ENCODE measurements around the gene ZC2HC1C.
A peak's percentile ranks its signal among the peaks of the same experiment; 100 is the strongest.

The ZC2HC1C gene

DNA sequence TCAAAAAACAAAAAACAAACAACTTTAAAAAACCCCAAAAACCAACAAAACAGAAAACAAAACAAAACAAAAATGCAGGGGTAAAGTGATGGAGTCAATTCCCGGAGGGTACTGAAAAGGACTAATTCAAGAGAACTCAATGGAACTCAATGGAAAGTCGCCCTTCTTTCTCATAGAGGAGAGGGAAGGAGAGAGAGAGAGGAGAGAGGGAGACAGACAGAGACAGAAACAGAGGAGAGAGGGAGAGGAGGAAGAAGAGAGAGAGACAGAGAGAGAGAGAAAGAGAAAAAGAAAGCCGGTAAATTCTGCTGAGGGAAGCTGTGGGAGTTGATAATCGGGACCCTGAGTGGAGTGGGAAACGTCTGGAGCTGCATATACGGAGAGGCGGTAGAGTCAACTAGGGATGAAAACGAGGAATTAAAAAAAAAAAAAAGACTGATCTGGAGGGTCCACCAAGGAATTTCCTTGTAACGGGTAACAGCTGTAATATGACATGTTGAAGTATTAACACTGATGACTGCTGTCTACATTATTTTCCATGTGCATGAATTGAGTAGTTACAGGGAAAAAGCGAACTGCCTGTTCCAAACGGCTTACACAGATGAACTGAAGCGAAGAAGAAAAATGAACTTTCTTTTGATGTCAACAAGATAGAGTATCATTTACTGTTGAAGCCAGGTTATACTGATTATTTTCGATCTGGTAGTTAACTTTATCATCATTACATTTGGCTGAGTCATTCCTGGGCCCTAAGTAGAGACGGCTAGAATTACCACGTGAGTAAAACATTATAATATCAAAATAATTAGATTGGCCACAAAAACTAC, 934 bp upstream of the ZC2HC1C start:
- Mint-ChIP-seq H3K27me3 (no peaks in the 10 kb centered on the region), H3K4me1 (peaks cover 11% of the 10 kb centered on the region), H3K4me3 (no peak overlapping the region), H3K9me3 (no peaks in the 10 kb centered on the region), H3K36me3 (no peaks in the 10 kb centered on the region), H3K27ac (no peak overlapping the region)

DNA sequence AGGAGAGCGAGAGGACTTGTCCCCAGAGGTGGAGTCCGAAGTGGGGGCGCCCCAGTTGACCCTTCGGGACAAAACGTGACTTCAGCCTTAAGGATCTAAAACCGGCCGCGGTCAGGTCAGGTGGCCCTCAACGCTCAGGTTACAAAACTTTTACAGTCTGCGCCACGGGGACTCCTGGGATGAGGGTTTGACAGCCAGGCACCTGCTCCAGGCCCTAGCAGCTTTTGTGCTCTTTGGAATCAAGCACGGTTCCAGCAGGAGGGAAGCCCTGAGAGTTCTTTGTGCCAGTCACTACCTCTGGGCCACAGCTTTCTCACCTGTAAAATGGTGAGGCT, 337 bp downstream of the ZC2HC1C start:
- peak overlapping the region; percentile 35 for H3K27ac Mint-ChIP-seq
- H3K27me3 Mint-ChIP-seq: no peaks in the 10 kb centered on the region
- peak overlapping the region; percentile 52 for H3K4me3 Mint-ChIP-seq
- H3K4me1 Mint-ChIP-seq: peaks cover 3% of the 10 kb centered on the region
- H3K9me3 Mint-ChIP-seq: no peaks in the 10 kb centered on the region
- H3K36me3 Mint-ChIP-seq: no peaks in the 10 kb centered on the region

DNA sequence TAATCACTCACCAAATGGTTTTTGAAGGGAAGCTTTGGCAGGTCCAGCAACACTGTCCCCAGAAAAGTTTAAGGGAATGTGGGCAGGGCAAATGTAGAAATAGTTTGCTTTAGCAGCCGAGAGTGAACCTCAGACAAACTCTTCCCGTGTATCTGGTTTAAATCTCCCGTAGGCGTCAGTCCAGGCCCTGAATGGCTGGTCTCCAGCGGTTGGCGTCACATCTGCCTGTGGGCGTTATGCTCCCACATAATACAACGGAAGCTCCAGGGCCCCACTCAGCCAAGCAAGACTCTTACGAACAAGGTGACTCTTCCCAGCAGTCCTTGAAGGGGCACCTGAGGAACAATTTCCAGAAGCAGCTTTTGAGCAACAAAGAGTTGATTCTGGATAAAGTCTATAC, 942 bp downstream of the ZC2HC1C start:
- no peak overlapping the region for H3K27ac Mint-ChIP-seq
- no peak overlapping the region for H3K4me3 Mint-ChIP-seq
- no peaks in the 10 kb centered on the region for H3K36me3 Mint-ChIP-seq
- H3K9me3 Mint-ChIP-seq: no peaks in the 10 kb centered on the region
- H3K27me3 Mint-ChIP-seq: no peaks in the 10 kb centered on the region
- H3K4me1 Mint-ChIP-seq: peaks cover 3% of the 10 kb centered on the region

DNA sequence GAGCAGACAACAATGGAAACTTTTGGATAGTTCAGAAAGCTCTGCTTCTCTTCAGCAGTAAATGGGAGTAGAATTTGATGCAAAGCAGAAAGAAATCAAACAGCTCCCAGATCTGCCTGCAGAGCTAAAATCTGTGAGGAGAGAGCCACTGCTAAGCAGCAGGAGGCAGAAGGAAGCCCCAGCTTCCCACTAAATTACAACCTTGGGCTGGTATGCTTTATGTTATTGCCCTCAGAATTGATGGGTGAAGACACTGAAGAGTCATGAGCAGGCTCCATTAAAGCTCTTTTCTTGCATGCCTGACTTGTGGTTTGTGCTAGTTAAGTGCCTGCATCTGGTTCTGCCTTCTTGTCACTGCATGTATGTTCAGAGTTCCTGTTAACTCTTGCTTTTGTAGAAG, 8.4 kb downstream of the ZC2HC1C start:
- Mint-ChIP-seq H3K4me1 (no peaks in the 10 kb centered on the region), H3K36me3 (peaks cover 2% of the 10 kb centered on the region), H3K27me3 (no peaks in the 10 kb centered on the region), H3K9me3 (no peaks in the 10 kb centered on the region), H3K4me3 (no peak overlapping the region), H3K27ac (no peak overlapping the region)

DNA sequence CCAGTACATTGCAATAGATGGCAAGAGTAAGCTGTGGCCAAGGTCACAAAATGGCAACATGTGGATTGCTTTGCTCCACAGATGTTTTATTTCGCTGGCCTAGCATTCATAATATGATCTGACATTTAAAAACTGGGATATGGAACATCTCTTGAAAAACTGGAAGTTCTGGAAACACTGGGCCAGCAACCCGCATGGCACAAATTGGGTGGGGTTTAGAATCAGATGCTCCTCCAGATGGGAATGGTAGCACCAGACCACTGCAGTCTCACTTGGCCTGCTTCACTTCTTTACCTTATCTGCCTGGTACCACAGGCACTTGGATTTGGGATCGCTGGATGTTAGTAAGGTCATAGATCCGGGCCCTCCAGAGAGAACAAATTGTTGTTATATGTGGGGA, 10.1 kb downstream of the ZC2HC1C start:
- no peak overlapping the region for H3K4me3 Mint-ChIP-seq
- H3K4me1 Mint-ChIP-seq: no peaks in the 10 kb centered on the region
- H3K9me3 Mint-ChIP-seq: no peaks in the 10 kb centered on the region
- no peak overlapping the region for H3K27ac Mint-ChIP-seq
- no peaks in the 10 kb centered on the region for H3K27me3 Mint-ChIP-seq
- peaks cover 2% of the 10 kb centered on the region for H3K36me3 Mint-ChIP-seq

DNA sequence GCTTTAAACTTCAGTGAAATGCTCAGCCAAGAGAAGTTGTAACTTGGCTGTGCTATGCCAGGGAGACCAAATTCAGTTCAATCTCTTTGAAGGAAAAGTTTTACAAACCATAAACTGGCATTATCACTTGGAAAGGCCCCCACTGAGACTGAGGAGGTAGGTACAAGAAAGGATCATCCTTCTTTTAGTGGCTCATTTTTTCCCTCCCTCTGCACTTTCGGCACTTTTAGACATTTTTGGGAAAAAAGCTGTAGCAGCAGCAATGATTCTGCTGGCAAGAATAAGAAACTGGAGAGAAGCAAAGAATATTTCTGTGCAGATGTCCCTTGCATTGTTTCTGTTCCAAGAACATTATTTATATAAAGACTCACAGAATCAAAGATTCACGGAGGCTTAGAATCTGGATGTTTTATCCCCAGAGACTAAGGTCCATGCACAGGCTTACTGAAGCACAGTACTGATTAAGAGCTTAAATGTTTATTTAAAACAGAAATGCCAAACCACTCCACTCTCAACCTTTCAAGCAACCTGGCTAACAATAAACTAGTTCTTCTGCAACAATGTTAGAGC, 12.3 kb downstream of the ZC2HC1C start:
- Mint-ChIP-seq H3K27me3 (no peaks in the 10 kb centered on the region), H3K9me3 (no peaks in the 10 kb centered on the region), H3K36me3 (peaks cover 4% of the 10 kb centered on the region), H3K27ac (no peak overlapping the region), H3K4me1 (no peaks in the 10 kb centered on the region), H3K4me3 (no peak overlapping the region)

DNA sequence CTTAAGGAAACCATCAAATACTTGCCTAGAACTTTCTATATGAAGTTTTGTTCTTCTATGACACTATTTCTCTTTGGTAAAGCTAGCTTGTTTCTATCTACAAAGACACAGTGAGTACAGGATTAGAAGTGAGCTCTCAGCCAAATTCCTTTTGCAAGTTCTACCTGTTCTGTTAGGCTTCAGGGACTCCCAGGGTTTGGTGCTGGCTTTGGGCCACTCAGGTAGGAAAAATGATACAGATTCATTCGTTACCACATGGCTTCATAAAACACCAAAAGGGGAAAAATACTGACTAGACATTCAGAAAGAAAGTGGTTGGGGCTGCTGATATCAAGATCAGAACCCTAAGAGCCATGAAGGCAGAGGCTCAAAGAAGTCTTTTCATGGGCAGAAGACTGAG, 13.8 kb downstream of the ZC2HC1C start:
- Mint-ChIP-seq H3K4me3 (no peak overlapping the region), H3K36me3 (peaks cover 6% of the 10 kb centered on the region), H3K9me3 (no peaks in the 10 kb centered on the region), H3K27me3 (no peaks in the 10 kb centered on the region), H3K27ac (no peak overlapping the region), H3K4me1 (no peaks in the 10 kb centered on the region)

DNA sequence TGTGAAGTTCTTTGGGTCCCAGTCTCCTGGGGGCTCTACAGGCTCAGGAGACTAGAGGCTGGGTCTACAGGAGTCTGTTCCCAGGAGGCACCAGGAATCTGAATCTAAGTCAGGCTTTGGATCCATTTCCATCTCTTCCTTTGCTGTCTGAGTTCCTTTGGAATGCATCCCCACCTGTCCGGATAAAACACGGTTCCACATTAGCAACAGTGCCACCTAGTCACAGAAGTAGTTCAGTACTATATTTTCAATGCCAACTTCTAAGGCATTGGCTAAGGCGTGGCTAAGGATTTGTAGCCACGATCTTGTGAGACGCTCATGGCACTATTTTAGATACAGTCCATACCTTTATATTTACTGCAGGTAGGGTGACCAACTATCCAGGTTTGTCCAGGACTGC, 15.1 kb downstream of the ZC2HC1C start:
- H3K4me1 Mint-ChIP-seq: no peaks in the 10 kb centered on the region
- H3K4me3 Mint-ChIP-seq: no peak overlapping the region
- no peaks in the 10 kb centered on the region for H3K9me3 Mint-ChIP-seq
- no peak overlapping the region for H3K27ac Mint-ChIP-seq
- H3K36me3 Mint-ChIP-seq: peaks cover 6% of the 10 kb centered on the region
- H3K27me3 Mint-ChIP-seq: no peaks in the 10 kb centered on the region

DNA sequence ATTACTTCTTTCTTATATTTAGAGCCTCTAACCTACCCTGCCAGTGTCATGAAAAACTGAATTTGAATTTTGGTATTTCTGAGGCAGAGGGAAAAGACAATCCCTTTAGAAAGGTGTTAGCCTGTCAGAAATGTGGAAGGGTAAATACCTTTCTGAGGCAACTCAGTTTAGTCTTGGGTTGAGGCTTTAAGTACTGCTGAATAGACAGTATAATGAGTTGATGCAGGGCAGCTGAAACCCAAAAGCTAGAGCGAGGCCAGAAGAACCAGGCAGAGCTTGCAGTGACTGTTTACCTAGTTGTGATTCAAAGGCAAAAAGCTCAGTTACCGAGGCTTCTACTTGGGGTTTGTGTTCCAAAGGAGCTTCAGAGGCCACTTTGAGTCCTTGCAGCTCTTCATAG, 18.7 kb downstream of the ZC2HC1C start:
- Mint-ChIP-seq H3K27ac (no peak overlapping the region), H3K4me1 (no peaks in the 10 kb centered on the region)

DNA sequence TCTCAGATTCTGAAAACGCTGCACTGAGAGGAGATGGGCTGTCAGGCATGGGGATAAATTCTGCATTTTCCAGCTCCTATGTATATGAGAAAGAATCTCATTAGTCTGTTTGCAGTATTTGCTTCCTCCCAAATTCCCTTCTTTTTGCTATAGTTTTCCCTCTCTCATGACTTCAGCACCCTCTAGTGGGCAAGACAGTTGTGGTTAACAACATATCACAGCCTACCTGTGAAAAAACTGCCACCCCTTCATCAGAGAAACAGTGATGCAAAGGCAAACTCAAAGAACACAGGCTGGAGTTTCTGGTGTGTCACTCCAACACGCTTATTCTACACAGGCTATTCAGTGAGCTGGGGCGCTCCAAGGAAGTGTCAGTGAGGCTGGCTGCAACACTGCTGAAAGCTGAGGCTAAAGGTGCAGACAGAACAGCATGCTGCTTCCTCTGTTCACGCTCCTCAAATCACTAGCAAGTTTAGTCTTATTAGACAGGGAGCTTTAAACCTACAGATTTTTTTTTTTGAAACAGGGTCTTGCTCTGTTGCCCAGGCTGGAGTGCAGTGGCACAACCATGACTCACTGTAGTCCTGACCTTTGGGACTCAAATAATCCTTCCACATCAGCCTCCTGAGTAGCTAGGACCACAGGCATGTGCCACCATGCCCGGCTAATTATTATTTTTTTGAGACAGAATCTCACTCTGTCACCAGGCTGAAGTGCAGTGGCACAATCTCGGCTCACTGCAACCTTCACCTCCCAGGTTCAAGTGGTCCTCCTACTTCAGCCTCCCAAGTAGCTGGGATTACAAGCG, 19.3 kb downstream of the ZC2HC1C start:
- Mint-ChIP-seq H3K4me3 (no peak overlapping the region), H3K4me1 (no peaks in the 10 kb centered on the region), H3K27ac (no peak overlapping the region), H3K27me3 (no peaks in the 10 kb centered on the region), H3K36me3 (peaks cover 4% of the 10 kb centered on the region), H3K9me3 (no peaks in the 10 kb centered on the region)

More for the DNA sequence above, 18.7 kb downstream of the ZC2HC1C start:
- Mint-ChIP-seq H3K4me3 (no peak overlapping the region), H3K36me3 (peaks cover 4% of the 10 kb centered on the region), H3K27me3 (no peaks in the 10 kb centered on the region), H3K9me3 (no peaks in the 10 kb centered on the region)

DNA sequence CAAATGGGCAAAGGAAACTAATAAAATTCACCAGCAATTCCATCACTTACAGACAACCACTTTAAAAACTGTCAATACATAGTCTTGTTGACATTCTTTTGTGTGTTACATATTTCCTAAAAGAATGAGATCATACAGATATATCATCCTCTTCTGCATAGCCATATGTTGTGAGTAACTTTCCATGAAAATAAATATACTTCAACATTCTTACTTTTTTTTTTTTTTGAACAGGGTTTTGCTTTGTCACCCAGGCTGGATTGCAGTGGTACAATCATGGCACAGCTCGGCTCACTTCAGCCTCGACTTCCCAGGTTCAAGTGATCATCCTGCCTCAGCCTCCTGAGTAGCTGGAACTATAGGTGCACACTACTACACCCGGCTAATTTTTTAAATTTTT, 20.9 kb downstream of the ZC2HC1C start:
- H3K4me1 Mint-ChIP-seq: no peaks in the 10 kb centered on the region
- H3K9me3 Mint-ChIP-seq: no peaks in the 10 kb centered on the region
- H3K27ac Mint-ChIP-seq: no peak overlapping the region
- H3K27me3 Mint-ChIP-seq: no peaks in the 10 kb centered on the region
- no peak overlapping the region for H3K4me3 Mint-ChIP-seq
- peaks cover 5% of the 10 kb centered on the region for H3K36me3 Mint-ChIP-seq

DNA sequence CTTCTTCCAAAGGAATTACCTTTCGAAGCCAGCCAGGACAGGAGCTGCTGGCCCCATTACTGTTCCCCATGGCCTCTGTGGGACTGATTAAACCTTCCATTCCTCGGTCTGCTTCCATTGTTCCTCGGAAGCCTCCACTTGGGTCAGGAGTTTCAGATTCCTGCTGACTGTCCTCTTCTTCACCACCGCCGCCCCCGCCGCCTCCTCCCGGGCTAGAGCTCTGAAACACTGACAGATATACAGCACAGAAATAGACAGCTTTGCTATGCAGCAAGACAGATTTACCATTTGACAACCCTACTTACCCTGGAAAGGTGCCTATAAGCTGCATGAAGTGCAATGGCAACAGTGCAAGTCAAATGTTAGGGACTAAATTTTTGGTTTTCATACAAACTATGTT, 21.8 kb downstream of the ZC2HC1C start:
- no peaks in the 10 kb centered on the region for H3K27me3 Mint-ChIP-seq
- H3K4me3 Mint-ChIP-seq: no peak overlapping the region
- no peaks in the 10 kb centered on the region for H3K9me3 Mint-ChIP-seq
- no peaks in the 10 kb centered on the region for H3K4me1 Mint-ChIP-seq
- H3K27ac Mint-ChIP-seq: no peak overlapping the region
- peaks cover 4% of the 10 kb centered on the region for H3K36me3 Mint-ChIP-seq

DNA sequence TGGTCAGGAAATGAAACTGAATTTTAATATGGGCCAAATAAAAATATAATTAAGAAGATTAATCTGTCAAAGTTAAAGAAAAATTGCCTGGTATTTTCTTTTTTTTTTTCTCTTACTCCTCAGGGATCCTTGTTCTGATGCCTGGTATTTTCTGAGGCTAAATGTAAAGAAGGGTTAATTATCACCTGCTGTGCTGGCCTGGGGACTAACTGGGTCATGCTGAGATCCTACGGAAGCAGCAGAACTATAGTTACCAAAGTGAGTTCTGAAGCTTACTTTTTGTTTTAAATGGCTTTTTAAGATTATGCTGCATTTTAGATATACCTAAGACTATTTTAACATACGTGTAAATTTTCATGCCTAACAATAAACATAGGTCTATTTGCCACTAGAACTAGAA, 23.3 kb downstream of the ZC2HC1C start:
- H3K4me1 Mint-ChIP-seq: peaks cover under 1% of the 10 kb centered on the region
- no peaks in the 10 kb centered on the region for H3K9me3 Mint-ChIP-seq
- no peak overlapping the region for H3K27ac Mint-ChIP-seq
- H3K27me3 Mint-ChIP-seq: no peaks in the 10 kb centered on the region
- H3K4me3 Mint-ChIP-seq: no peak overlapping the region
- peaks cover 4% of the 10 kb centered on the region for H3K36me3 Mint-ChIP-seq

DNA sequence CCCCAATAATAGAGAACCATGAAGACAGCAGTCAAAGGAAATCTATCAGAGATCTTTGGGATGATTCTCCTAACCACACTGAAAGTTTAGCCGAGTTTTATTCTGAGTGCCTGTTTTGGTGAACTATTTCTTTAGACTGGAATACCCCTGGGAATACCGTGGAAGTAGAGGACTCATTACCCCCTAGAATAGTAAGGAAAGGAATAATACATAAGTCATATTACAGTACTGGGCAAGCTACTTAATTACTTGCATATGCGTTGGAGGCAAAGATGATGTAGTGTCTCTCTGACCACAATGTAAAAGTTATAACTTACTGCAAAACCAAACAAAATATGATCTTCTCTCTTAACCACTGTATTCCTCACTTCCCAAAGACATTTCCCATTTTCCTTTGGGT, 25.5 kb downstream of the ZC2HC1C start:
- Mint-ChIP-seq H3K27ac (no peak overlapping the region), H3K4me1 (peaks cover 11% of the 10 kb centered on the region), H3K27me3 (no peaks in the 10 kb centered on the region), H3K36me3 (peaks cover 8% of the 10 kb centered on the region), H3K4me3 (no peak overlapping the region), H3K9me3 (no peaks in the 10 kb centered on the region)

DNA sequence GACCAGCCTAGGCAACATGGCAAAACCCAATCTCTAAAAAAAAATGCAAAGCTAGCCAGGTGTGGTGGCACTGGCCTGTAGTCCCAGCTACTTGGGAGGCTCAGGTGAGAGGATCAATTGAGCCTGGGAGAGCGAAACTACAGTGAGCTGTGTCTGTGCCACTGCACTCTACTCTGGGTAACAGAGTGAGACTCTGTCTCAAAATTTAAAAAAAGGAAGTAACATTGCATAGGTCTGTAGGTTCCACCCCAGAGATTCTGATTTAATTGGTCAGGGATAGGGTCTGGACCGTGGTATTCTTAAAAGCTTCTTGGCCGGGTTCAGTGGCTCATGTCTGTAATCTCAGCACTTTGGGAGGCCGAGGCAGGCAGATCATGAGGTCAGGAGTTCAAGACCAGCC, 26.2 kb downstream of the ZC2HC1C start:
- Mint-ChIP-seq H3K27me3 (no peaks in the 10 kb centered on the region), H3K4me1 (peaks cover 11% of the 10 kb centered on the region), H3K27ac (no peak overlapping the region), H3K36me3 (peaks cover 8% of the 10 kb centered on the region), H3K4me3 (no peak overlapping the region), H3K9me3 (no peaks in the 10 kb centered on the region)

DNA sequence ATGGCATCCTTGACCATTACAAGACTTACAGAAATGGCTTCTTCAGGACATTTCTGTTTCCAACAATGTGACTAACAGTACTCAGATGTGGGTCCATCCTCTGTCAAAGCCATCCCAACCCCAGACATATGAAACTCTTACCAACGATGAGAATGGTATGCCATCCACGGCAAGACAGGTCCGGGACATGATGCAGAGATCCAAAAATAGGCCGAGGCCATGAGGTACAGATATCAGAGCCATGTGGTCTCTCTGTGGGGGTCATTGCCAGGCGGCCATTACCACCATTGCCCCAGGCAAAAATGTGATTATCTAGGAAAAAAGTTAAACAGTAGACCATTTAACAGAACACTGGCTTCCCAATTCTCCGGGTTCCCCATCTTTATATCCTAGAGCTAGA, 27.5 kb downstream of the ZC2HC1C start:
- Mint-ChIP-seq H3K36me3 (peaks cover 8% of the 10 kb centered on the region), H3K9me3 (no peaks in the 10 kb centered on the region), H3K4me3 (no peak overlapping the region), H3K27ac (no peak overlapping the region), H3K27me3 (no peaks in the 10 kb centered on the region), H3K4me1 (peaks cover 11% of the 10 kb centered on the region)

Data from activated naive CD4-positive, alpha-beta T cell treated with anti-CD3 and anti-CD28 coated beads, Interleukin-2, amount 50 U/mL, for 24 hours (primary cell).